Measurements from ENCODE around the gene AFF3. TPM values are rescaled to one million over a fixed set of nuclear protein-coding genes. Genes with fewer than 3 reads are reported as not detected.

AFF3 gene
- total and polyA plus RNA-seq, 2 of the 13 experiments (the other 11 are each of a cell fraction or from before 2014, with no cell fraction given), result not detected

DNA sequence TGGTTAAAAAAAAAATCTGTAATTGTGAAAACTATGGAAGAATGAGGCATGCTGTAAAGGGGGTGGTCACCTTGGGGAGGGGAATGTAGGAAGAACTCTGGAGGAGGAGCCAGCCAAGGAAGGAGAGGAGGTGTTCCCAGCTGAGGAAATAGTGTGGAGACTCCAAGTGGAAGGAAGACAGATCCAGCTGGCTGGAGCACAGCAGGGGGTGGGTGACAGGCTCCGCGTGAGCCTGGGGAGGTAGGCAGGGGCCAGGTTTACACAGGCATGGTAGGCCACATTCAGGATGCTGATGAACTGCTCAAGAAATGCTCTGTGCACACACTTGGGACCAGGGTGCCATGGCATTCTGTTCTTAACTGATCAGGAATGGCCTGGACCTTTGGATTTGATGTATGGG is 16.8 kb downstream of the AFF3 start:
- no peak for DNase-seq (ENCODE audit: low spot score)
- H3K27me3 ChIP-seq (ENCODE audit: control insufficient read depth in 1 of 2, insufficient read depth in 2 of 2, low read length in 2 of 2), result peaks cover 0 to 4% of the 10 kb centered on the region in 2 experiments; a peak in 2 of 5 replicates
- 91% methylated on average over 2 of the region's 2 CpGs for WGBS (ENCODE audit: low lambda C conversion rate)

DNA sequence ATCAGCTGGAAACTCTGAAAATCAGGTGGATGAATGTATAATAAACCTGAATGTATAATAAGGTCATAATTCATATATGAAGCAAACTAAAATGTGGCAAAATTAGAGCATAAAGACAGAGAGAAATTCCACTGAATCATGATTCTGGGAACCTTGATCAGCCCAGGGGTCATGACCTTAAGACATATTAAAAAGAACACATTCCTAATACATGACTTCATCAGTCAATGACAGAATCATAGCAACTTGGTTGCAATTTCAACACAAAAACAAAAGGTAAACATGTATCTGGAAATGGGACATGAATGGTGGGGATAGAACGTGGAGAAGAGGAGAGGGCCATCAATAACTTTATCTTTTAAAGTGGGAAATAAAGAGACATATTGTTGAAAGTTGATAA is 17.6 kb downstream of the AFF3 start:
- WGBS (ENCODE audit: low lambda C conversion rate), result 3% methylated on average over 1 of the region's 1 CpG
- no peak for FAIRE-seq
- H2AFZ ChIP-seq (ENCODE audit: low read length), result no peak overlapping the region
- no peak for DNase-seq (ENCODE audit: low spot score)
- H3K4me3 ChIP-seq (replicated peaks in 1 of 3; ENCODE audit: insufficient read depth in 1 of 3, low read depth in 2 of 3, low read length in 3 of 3), result no peak overlapping the region
- H3K4me1 ChIP-seq (ENCODE audit: insufficient read depth, low read length), result no peaks in the 10 kb centered on the region
- H3K27ac ChIP-seq (ENCODE audit: extremely low read length, insufficient read depth, low read length), result no peak overlapping the region
- in situ Hi-C loops (cut with HindIII; ENCODE audit: extremely low pct_ligation_motif_present, low pct_unique_long_range_greater_than_20kb) (no loop called here), intact Hi-C loops (cut with micrococcal nuclease; ENCODE audit: unreplicated experiment) (no loop called here)
- H3K9ac ChIP-seq (ENCODE audit: insufficient read depth, low read depth, low read length), result no peak overlapping the region
- H3K4me2 ChIP-seq (ENCODE audit: low read depth, low read length), result no peak overlapping the region
- TF ChIP-seq, protein P1, sequence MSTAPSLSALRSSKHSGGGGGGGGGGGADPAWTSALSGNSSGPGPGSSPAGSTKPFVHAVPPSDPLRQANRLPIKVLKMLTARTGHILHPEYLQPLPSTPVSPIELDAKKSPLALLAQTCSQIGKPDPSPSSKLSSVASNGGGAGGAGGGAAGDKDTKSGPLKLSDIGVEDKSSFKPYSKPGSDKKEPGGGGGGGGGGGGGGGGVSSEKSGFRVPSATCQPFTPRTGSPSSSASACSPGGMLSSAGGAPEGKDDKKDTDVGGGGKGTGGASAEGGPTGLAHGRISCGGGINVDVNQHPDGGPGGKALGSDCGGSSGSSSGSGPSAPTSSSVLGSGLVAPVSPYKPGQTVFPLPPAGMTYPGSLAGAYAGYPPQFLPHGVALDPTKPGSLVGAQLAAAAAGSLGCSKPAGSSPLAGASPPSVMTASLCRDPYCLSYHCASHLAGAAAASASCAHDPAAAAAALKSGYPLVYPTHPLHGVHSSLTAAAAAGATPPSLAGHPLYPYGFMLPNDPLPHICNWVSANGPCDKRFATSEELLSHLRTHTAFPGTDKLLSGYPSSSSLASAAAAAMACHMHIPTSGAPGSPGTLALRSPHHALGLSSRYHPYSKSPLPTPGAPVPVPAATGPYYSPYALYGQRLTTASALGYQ (CRISPR knock-in tag; IDR thresholded peaks at IDR 0.05), result no peak
- TF ChIP-seq ZNF556 (CRISPR knock-in tag; IDR thresholded peaks at IDR 0.05; ENCODE audit: borderline replicate concordance) (no peak), MATR3 (CRISPR knock-in tag; IDR thresholded peaks at IDR 0.05) (no peak), ZNF343 (CRISPR knock-in tag; IDR thresholded peaks at IDR 0.05) (no peak), ZNF570 (CRISPR knock-in tag; IDR thresholded peaks at IDR 0.05; ENCODE audit: borderline replicate concordance) (no peak), ZNF136 (CRISPR knock-in tag; IDR thresholded peaks at IDR 0.05; ENCODE audit: low read depth) (no peak), ZNF841 (CRISPR knock-in tag; IDR thresholded peaks at IDR 0.05; ENCODE audit: borderline replicate concordance) (no peak), ZNF878 (CRISPR knock-in tag; IDR thresholded peaks at IDR 0.05) (no peak), NFIB (CRISPR knock-in tag; IDR thresholded peaks at IDR 0.05; ENCODE audit: borderline replicate concordance) (no peak), HDAC1 (CRISPR knock-in tag; IDR thresholded peaks at IDR 0.05) (no peak)
- H3K79me2 ChIP-seq (ENCODE audit: insufficient read depth, low read length), result no peaks in the 10 kb centered on the region
- ChIA-PET CTCF (ENCODE audit: low intra/inter-chr PET ratio, low total read pairs) (no interaction called here), POLR2A (no interaction called here)
- H3K9me3 ChIP-seq (ENCODE audit: low read length), result no peaks in the 10 kb centered on the region
- no peak for ATAC-seq
- no peaks in the 10 kb centered on the region for H4K20me1 ChIP-seq (ENCODE audit: insufficient read depth, low read length)
- no peaks in the 10 kb centered on the region for H3K36me3 ChIP-seq (replicated peaks in 1 of 2; ENCODE audit: control insufficient read depth in 1 of 2, insufficient read depth in 2 of 2, low read length in 2 of 2)
- no TSS peak for BruUV-seq (replicated peaks)
- peaks cover 0 to 4% of the 10 kb centered on the region in 2 experiments; a peak in 2 of 5 replicates for H3K27me3 ChIP-seq (ENCODE audit: control insufficient read depth in 1 of 2, insufficient read depth in 2 of 2, low read length in 2 of 2)

More for the DNA sequence above, 16.8 kb downstream of the AFF3 start:
- no peak for FAIRE-seq
- POLR2A ChIA-PET, result no interaction called here
- no TSS peak for BruUV-seq (replicated peaks)
- no peak overlapping the region for H2AFZ ChIP-seq (ENCODE audit: low read length)
- intact Hi-C loops (cut with micrococcal nuclease; ENCODE audit: unreplicated experiment), result no loop called here
- H3K4me3 ChIP-seq (replicated peaks in 1 of 3; ENCODE audit: insufficient read depth in 1 of 3, low read depth in 2 of 3, low read length in 3 of 3), result no peak overlapping the region
- H3K79me2 ChIP-seq (ENCODE audit: insufficient read depth, low read length), result no peaks in the 10 kb centered on the region
- CTCF ChIA-PET (ENCODE audit: low intra/inter-chr PET ratio, low total read pairs), result no interaction called here
- H3K9ac ChIP-seq (ENCODE audit: insufficient read depth, low read depth, low read length), result no peak overlapping the region
- TF ChIP-seq ZEB1 (IDR thresholded peaks at IDR 0.05; ENCODE audit: insufficient replicate concordance, low read depth) (no peak), ZSCAN31 (CRISPR knock-in tag; IDR thresholded peaks at IDR 0.05; ENCODE audit: low read depth) (no peak), NFRKB (IDR thresholded peaks at IDR 0.05) (no peak), JUNB (CRISPR knock-in tag; IDR thresholded peaks at IDR 0.05; ENCODE audit: borderline replicate concordance) (no peak), ZNF30 (CRISPR knock-in tag; IDR thresholded peaks at IDR 0.05) (no peak), RBFOX2 (IDR thresholded peaks at IDR 0.05; ENCODE audit: low read depth, low read length) (no peak), ZBTB42 (CRISPR knock-in tag; IDR thresholded peaks at IDR 0.05) (no peak), MEIS2 (CRISPR knock-in tag; IDR thresholded peaks at IDR 0.05) (no peak)
- TF ChIP-seq, protein P2, sequence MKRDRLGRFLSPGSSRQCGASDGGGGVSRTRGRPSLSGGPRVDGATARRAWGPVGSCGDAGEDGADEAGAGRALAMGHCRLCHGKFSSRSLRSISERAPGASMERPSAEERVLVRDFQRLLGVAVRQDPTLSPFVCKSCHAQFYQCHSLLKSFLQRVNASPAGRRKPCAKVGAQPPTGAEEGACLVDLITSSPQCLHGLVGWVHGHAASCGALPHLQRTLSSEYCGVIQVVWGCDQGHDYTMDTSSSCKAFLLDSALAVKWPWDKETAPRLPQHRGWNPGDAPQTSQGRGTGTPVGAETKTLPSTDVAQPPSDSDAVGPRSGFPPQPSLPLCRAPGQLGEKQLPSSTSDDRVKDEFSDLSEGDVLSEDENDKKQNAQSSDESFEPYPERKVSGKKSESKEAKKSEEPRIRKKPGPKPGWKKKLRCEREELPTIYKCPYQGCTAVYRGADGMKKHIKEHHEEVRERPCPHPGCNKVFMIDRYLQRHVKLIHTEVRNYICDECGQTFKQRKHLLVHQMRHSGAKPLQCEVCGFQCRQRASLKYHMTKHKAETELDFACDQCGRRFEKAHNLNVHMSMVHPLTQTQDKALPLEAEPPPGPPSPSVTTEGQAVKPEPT (CRISPR knock-in tag; IDR thresholded peaks at IDR 0.05; ENCODE audit: low read depth), result no peak
- TF ChIP-seq, protein P3, sequence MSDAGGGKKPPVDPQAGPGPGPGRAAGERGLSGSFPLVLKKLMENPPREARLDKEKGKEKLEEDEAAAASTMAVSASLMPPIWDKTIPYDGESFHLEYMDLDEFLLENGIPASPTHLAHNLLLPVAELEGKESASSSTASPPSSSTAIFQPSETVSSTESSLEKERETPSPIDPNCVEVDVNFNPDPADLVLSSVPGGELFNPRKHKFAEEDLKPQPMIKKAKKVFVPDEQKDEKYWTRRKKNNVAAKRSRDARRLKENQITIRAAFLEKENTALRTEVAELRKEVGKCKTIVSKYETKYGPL (CRISPR knock-in tag; IDR thresholded peaks at IDR 0.05), result no peak
- no peak for ATAC-seq
- no peaks in the 10 kb centered on the region for H3K4me1 ChIP-seq (ENCODE audit: insufficient read depth, low read length)
- in situ Hi-C loops (cut with HindIII; ENCODE audit: extremely low pct_ligation_motif_present, low pct_unique_long_range_greater_than_20kb), result no loop called here
- no peaks in the 10 kb centered on the region for H3K36me3 ChIP-seq (replicated peaks in 1 of 2; ENCODE audit: control insufficient read depth in 1 of 2, insufficient read depth in 2 of 2, low read length in 2 of 2)
- no peaks in the 10 kb centered on the region for H3K9me3 ChIP-seq (ENCODE audit: low read length)
- no peak overlapping the region for H3K4me2 ChIP-seq (ENCODE audit: low read depth, low read length)
- no peak overlapping the region for H3K27ac ChIP-seq (ENCODE audit: extremely low read length, insufficient read depth, low read length)
- H4K20me1 ChIP-seq (ENCODE audit: insufficient read depth, low read length), result no peaks in the 10 kb centered on the region

Data from HepG2 (cell line).